ENCODE measurements around the gene DEK.

The DEK gene

GRCh38 chr6:18207438-18207837 is 56.9 kb downstream of the DEK start:
- no peak for TF ChIP-seq CTCF (IDR thresholded peaks at IDR 0.05; ENCODE audit: extremely low read depth, insufficient read depth, missing control alignments)
- in situ Hi-C loops (cut with MboI; ENCODE audit: low pct_unique_long_range_greater_than_20kb, low sequenced_read_pairs, unreplicated experiment): no loop called here
- DNase-seq (ENCODE audit: low spot score): no peak

- in situ Hi-C loops (cut with MboI; ENCODE audit: low pct_unique_long_range_greater_than_20kb, low sequenced_read_pairs, unreplicated experiment): no loop called here
- no peak for TF ChIP-seq CTCF (IDR thresholded peaks at IDR 0.05; ENCODE audit: extremely low read depth, insufficient read depth, missing control alignments)
- DNase-seq (ENCODE audit: low spot score): no peak
These were observed 57.7 kb downstream of the DEK start for GRCh38 chr6:18206591-18206990.

- TF ChIP-seq CTCF (IDR thresholded peaks at IDR 0.05; ENCODE audit: extremely low read depth, insufficient read depth, missing control alignments): no peak
- in situ Hi-C loops (cut with MboI; ENCODE audit: low pct_unique_long_range_greater_than_20kb, low sequenced_read_pairs, unreplicated experiment): no loop called here
- DNase-seq (ENCODE audit: low spot score): no peak
These were observed 59.6 kb downstream of the DEK start for GRCh38 chr6:18204691-18205090.

- in situ Hi-C loops (cut with MboI; ENCODE audit: low pct_unique_long_range_greater_than_20kb, low sequenced_read_pairs, unreplicated experiment): no loop called here
- no peak for DNase-seq (ENCODE audit: low spot score)
- no peak for TF ChIP-seq CTCF (IDR thresholded peaks at IDR 0.05; ENCODE audit: extremely low read depth, insufficient read depth, missing control alignments)
These were observed 60.5 kb downstream of the DEK start for GRCh38 chr6:18203786-18204185.

GRCh38 chr6:18192026-18192425 is 72.3 kb downstream of the DEK start:
- TF ChIP-seq CTCF (IDR thresholded peaks at IDR 0.05; ENCODE audit: extremely low read depth, insufficient read depth, missing control alignments): no peak
- in situ Hi-C loops (cut with MboI; ENCODE audit: low pct_unique_long_range_greater_than_20kb, low sequenced_read_pairs, unreplicated experiment): no loop called here
- DNase-seq (ENCODE audit: low spot score): no peak

GRCh38 chr6:18189196-18189595 is 75.1 kb downstream of the DEK start:
- DNase-seq (ENCODE audit: low spot score): no peak
- no peak for TF ChIP-seq CTCF (IDR thresholded peaks at IDR 0.05; ENCODE audit: extremely low read depth, insufficient read depth, missing control alignments)
- in situ Hi-C loops (cut with MboI; ENCODE audit: low pct_unique_long_range_greater_than_20kb, low sequenced_read_pairs, unreplicated experiment): no loop called here

GRCh38 chr6:18187701-18188100 is 76.6 kb downstream of the DEK start:
- no peak for TF ChIP-seq CTCF (IDR thresholded peaks at IDR 0.05; ENCODE audit: extremely low read depth, insufficient read depth, missing control alignments)
- in situ Hi-C loops (cut with MboI; ENCODE audit: low pct_unique_long_range_greater_than_20kb, low sequenced_read_pairs, unreplicated experiment): no loop called here
- no peak for DNase-seq (ENCODE audit: low spot score)
